Right lobe of liver (tissue), 6 donors: ENCODE measurements around the gene CNGB1. TPM values are rescaled to one million over a fixed set of nuclear protein-coding genes. Genes with fewer than 3 reads are reported as not detected.

Experiments
- ATAC-seq, 4 donors: fragments of 200-7000 bp; cut with Tn5 transposase; one replicate each; pipeline ENCODE4 v1.9.1; 2020; ENCODE audit warnings: mild to moderate bottlenecking in 4 of 4, moderate library complexity in 4 of 4
- DNase-seq, 3 donors: peaks; one replicate each; pipeline ENCODE4 v3.0.0-alpha.2; 2020
- H3K27ac ChIP-seq, 3 donors: fragments of 200-600 bp; one replicate each; pipeline ENCODE4 v1.8.0; 2022
- H3K27me3 ChIP-seq, 2 donors: fragments of 200-600 bp; one replicate each; pipeline ENCODE4 v1.8.0; 2022
- H3K36me3 ChIP-seq, 4 donors: fragments of 200-600 bp; sonication (generic) in 1 of 4; one replicate each; pipeline versions ENCODE4 v1.5.1 to v1.8.0; 2017 to 2022; ENCODE audit warnings: control low read depth in 1 of 4
- H3K4me1 ChIP-seq, 4 donors: fragments of 200-600 bp; sonication (generic) in 1 of 4; one replicate each; pipeline versions ENCODE4 v1.5.1 to v1.8.0; 2017 to 2022; ENCODE audit warnings: control low read depth in 1 of 4
- H3K4me3 ChIP-seq, 3 donors: fragments of 200-600 bp; one replicate each; pipeline ENCODE4 v1.8.0; 2022
- H3K9me3 ChIP-seq, 4 donors: fragments of 200-600 bp; sonication (generic) in 1 of 4; one replicate each; pipeline versions ENCODE4 v1.5.1 to v1.8.0; 2017 to 2022; ENCODE audit warnings: control low read depth in 1 of 4
- POLR2A ChIP-seq: fragments of 450-650 bp; IDR thresholded peaks from one replicate; pipeline ENCODE4 v1.6.1; 2017; ENCODE audit warnings: antibody characterized with exemption, mild to moderate bottlenecking
- WGBS: methylation state at CpG from one replicate; pipeline ENCODE4 v1.1.6; 2018; ENCODE audit warnings: low coverage, low lambda C conversion rate; ENCODE audit not compliant: insufficient coverage; ENCODE audit errors: missing lambda C conversion rate; 5-methylcytosine and 5-hydroxymethylcytosine counted together
- intact Hi-C, 2 donors: fragments of 100-400 bp; cut with DNase I; formaldehyde crosslinking; loops; one replicate each; pipeline versions ENCODE4 v1.11.2 to v1.14.1; 2022
- total RNA-seq, 6 experiments: library from RNA; depleted of rRNA in 2 of 6; stranded (reverse); fragments of >200 nt in 2 of 6; fragmentation: NEBNext Ultra II Directional in 3 of 6; extraction: Animal tissue kit (Norgen Biotek cat#: 25700) in 3 of 6; gene quantifications; one replicate each; pipeline versions ENCODE4 v1.1.0 to v1.2.4, GENCODE V29; 2016 to 2023
- TF ChIP-seq, protein P1 (sequence below), 4 donors: fragments of 200-600 bp in 3 of 4; fragments of 450-650 bp in 1 of 4; IDR thresholded peaks; one replicate each; pipeline versions ENCODE4 v1.5.1 to v1.8.0; 2016 to 2022; ENCODE audit warnings: antibody characterized with exemption in 4 of 4, mild to moderate bottlenecking in 2 of 4
- donor health status: DM: no; HTN: yes; CAD: no.
- donor health status: DM: no; HTN: no; CAD: no.
- donor health status: DM: no; HTN: no; CAD: no.
- donor health status: DM: no; HTN: yes; CAD: no.
- donor health status: DM: no; HTN: yes; CAD: no.

Gene CNGB1
- total RNA-seq, 6 experiments from 2014 or later = not detected

DNA sequence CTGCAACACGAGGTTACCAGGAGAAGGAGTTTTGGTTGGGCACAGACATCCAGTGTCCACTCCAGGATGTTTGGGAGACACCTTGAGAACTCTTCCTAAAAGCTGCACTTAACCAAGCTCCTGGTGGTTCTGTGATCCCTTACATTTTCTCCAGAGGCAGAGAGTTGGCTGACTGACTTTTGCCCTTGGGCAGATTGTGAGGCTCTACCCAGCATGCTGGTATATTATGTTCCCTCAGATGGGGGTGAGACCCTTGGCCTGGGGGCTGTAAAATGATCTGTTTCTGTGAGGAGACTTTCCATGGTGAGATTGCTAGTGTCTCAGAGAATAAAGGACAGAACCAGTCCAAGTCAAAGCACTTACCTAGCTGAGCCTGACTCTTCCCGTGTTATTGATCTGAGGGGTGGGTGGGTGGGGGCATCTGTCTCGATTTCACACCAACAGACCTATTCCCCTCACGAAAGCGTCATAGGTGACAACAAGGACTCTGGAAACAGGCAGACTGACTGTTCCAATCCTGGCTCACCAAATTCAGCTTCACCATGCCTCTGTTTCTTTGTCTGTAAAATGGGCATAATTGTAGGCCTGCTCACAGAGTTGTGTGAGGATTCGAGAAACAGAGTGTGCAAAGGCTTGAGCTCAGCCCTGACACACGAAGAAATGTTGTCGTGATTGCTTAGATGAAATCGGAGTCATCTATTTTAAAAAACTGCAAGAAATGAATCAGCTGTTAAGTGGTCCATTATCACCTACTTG, 42.5 kb upstream of the CNGB1 start:
- H3K27me3 ChIP-seq = no peaks in the 10 kb centered on the region
- TF ChIP-seq POLR2A = no peak
- TF ChIP-seq, protein P1, sequence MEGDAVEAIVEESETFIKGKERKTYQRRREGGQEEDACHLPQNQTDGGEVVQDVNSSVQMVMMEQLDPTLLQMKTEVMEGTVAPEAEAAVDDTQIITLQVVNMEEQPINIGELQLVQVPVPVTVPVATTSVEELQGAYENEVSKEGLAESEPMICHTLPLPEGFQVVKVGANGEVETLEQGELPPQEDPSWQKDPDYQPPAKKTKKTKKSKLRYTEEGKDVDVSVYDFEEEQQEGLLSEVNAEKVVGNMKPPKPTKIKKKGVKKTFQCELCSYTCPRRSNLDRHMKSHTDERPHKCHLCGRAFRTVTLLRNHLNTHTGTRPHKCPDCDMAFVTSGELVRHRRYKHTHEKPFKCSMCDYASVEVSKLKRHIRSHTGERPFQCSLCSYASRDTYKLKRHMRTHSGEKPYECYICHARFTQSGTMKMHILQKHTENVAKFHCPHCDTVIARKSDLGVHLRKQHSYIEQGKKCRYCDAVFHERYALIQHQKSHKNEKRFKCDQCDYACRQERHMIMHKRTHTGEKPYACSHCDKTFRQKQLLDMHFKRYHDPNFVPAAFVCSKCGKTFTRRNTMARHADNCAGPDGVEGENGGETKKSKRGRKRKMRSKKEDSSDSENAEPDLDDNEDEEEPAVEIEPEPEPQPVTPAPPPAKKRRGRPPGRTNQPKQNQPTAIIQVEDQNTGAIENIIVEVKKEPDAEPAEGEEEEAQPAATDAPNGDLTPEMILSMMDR (IDR thresholded peaks at IDR 0.05) = no peak
- no peak for DNase-seq
- intact Hi-C loops = loop anchor here in 1 of 2 donors (10.0 kb wide), 1 partner anchor 249 kb away; no protein-coding TSS in a partner anchor
- ATAC-seq = no peak
- no peak overlapping the region for H3K4me3 ChIP-seq
- WGBS = 96% methylated on average over 7 of the region's 9 CpGs
- peaks cover 0 to 32% (median 3%) of the 10 kb centered on the region in 4 donors for H3K36me3 ChIP-seq
- no peak overlapping the region for H3K27ac ChIP-seq
- no peaks in the 10 kb centered on the region for H3K9me3 ChIP-seq
- no peaks in the 10 kb centered on the region for H3K4me1 ChIP-seq

GRCh38 chr16:58012481-58012880, 41.6 kb upstream of the CNGB1 start:
- intact Hi-C loops = loop anchor here in 1 of 2 donors (10.0 kb wide), 1 partner anchor 248 kb away; no protein-coding TSS in a partner anchor
- 59% methylated on average over 4 of the region's 9 CpGs for WGBS
- TF ChIP-seq, protein P1 (IDR thresholded peaks at IDR 0.05) = no peak
- no peak for TF ChIP-seq POLR2A
- Histone ChIP-seq H3K4me3 (no peak overlapping the region), H3K27me3 (no peaks in the 10 kb centered on the region), H3K27ac (no peak overlapping the region), H3K36me3 (peaks cover 0 to 25% (median under 1%) of the 10 kb centered on the region in 4 donors), H3K4me1 (no peaks in the 10 kb centered on the region), H3K9me3 (no peaks in the 10 kb centered on the region)
- DNase-seq = peak in 1 of 3 donors; percentile 2
- ATAC-seq = peak in 1 of 4 donors; percentile 35

DNA sequence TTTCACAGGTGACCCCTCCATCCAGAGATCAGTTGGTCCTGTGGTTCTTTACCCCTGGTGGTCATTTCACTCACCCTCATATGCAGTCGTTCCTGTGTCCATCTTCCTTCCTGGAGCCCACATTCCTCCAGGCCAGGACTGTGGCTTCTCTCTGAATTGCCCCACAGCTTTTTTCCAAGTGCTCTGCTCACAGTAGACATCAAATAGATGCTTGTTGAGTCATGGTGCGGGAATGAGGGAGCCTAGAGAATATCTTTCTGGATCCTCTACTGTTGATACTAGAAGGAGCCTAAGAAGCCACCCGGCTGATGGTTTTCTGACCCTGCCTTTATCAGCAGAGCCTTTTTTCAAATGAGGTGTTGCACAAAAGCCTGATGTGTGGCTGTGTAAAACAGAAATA, 40.7 kb upstream of the CNGB1 start:
- ATAC-seq = no peak
- intact Hi-C loops = loop anchor here in 1 of 2 donors (10.0 kb wide), 1 partner anchor 247 kb away; no protein-coding TSS in a partner anchor
- WGBS = 84% methylated on average over 3 of the region's 3 CpGs

GRCh38 chr16:58010886-58011285, 40.0 kb upstream of the CNGB1 start:
- H3K4me3 ChIP-seq = no peak overlapping the region
- no peak overlapping the region for H3K27ac ChIP-seq
- ATAC-seq (no peak), DNase-seq (no peak)
- intact Hi-C loops = loop anchor here in 1 of 2 donors (10.0 kb wide), 1 partner anchor 246 kb away; no protein-coding TSS in a partner anchor
- no peaks in the 10 kb centered on the region for H3K27me3 ChIP-seq
- peaks cover 0 to 23% (median 3%) of the 10 kb centered on the region in 4 donors for H3K36me3 ChIP-seq
- 87% methylated on average over 3 of the region's 3 CpGs for WGBS
- H3K4me1 ChIP-seq = no peaks in the 10 kb centered on the region
- no peaks in the 10 kb centered on the region for H3K9me3 ChIP-seq
- TF ChIP-seq, protein P1 (IDR thresholded peaks at IDR 0.05) = no peak
- TF ChIP-seq POLR2A = no peak

More for the DNA sequence above, 40.7 kb upstream of the CNGB1 start:
- Histone ChIP-seq H3K27ac (no peak overlapping the region), H3K4me1 (no peaks in the 10 kb centered on the region), H3K27me3 (no peaks in the 10 kb centered on the region), H3K4me3 (no peak overlapping the region), H3K9me3 (no peaks in the 10 kb centered on the region), H3K36me3 (peaks cover 0 to 23% (median 1%) of the 10 kb centered on the region in 4 donors)
- DNase-seq = no peak
- TF ChIP-seq, protein P1 (IDR thresholded peaks at IDR 0.05) = no peak
- no peak for TF ChIP-seq POLR2A
